K562 (cell line): ENCODE data around the gene JMJD1C. TPM values are rescaled to one million over a fixed set of nuclear protein-coding genes. Genes with fewer than 3 reads are reported as not detected.

Experiments used
- ATAC-seq: fragments of 200-7000 bp; cut with Tn5 transposase; 3 replicates; pipeline ENCODE4 v1.9.1; 2020; ENCODE audit warnings: moderate library complexity
- BruUV-seq: library from RNA; stranded (reverse); fragments of 400-500 nt; replicated peaks from 2 replicates; lab custom pipeline; 2021; lab: Mats Ljungman, UMichigan
- CTCF ChIA-PET: fragments of 300-600 bp; formaldehyde crosslinking; extraction: SDS; loops from one replicate; lab custom pipeline; 2021; ENCODE audit warnings: low intra/inter-chr PET ratio; lab: Yijun Ruan, JAX
- POLR2A ChIA-PET: fragments of 300-600, 350-650 bp; sonication (Branson Sonifier 250); formaldehyde crosslinking; extraction: SDS; loops from one replicate; lab custom pipeline; 2021; ENCODE audit warnings: antibody characterized with exemption, inconsistent platforms; lab: Yijun Ruan, JAX
- DNase-seq, 4 experiments: peaks; one replicate each; pipeline versions ENCODE4 v3.0.0 to v3.0.0-alpha.2; 2011 to 2018; ENCODE audit warnings: low spot score in 3 of 4, mixed read lengths in 3 of 4; ENCODE audit errors: extremely low read depth in 1 of 4
- FAIRE-seq: peaks from 2 replicates; lab custom pipeline; 2011; peaks lifted over from hg19 to GRCh38; lab: Jason Lieb, UNC
- H2AFZ ChIP-seq: 2 replicates; pipeline ENCODE4 v1.6.0; 2011; ENCODE audit warnings: low read depth, low read length, control low read depth, inconsistent platforms
- H3K27ac ChIP-seq: fragments of 200-600 bp; 3 replicates; pipeline ENCODE4 v1.8.0; 2011; ENCODE audit warnings: low read depth, mild to moderate bottlenecking, control low read depth, inconsistent platforms, low read length, moderate library complexity, mixed read lengths; ENCODE audit errors: extremely low read depth
- H3K27me3 ChIP-seq, 2 experiments: fragments of 300-600 bp in 1 of 2; 2 replicates in 1 of 2; 3 replicates in 1 of 2; pipeline versions ENCODE4 v1.6.0 to v1.8.0; 2011; ENCODE audit warnings: inconsistent platforms in 2 of 2, low read length in 2 of 2, mild to moderate bottlenecking in 1 of 2, mixed read lengths in 1 of 2, moderate library complexity in 1 of 2; ENCODE audit not compliant: control insufficient read depth in 2 of 2, insufficient read depth in 2 of 2
- H3K36me3 ChIP-seq: fragments of 300-600 bp; 3 replicates; pipeline ENCODE4 v1.8.0; 2011; ENCODE audit warnings: mild to moderate bottlenecking, low read length, inconsistent platforms; ENCODE audit not compliant: control insufficient read depth, insufficient read depth
- H3K4me1 ChIP-seq, 2 experiments: fragments of 200-600 bp in 1 of 2; replicated peaks in 1 of 2; 2 replicates in 1 of 2; 3 replicates in 1 of 2; pipeline versions ENCODE4 v1.5.1 to v1.8.0; 2011; ENCODE audit warnings: inconsistent platforms in 2 of 2, low read length in 2 of 2, mild to moderate bottlenecking in 1 of 2, mixed read lengths in 1 of 2, moderate library complexity in 1 of 2; ENCODE audit not compliant: control insufficient read depth in 2 of 2, insufficient read depth in 2 of 2
- H3K4me2 ChIP-seq: 2 replicates; pipeline ENCODE4 v1.6.1; 2011; ENCODE audit warnings: low read length, control low read depth, inconsistent platforms, mixed read lengths; ENCODE audit not compliant: insufficient read depth
- H3K4me3 ChIP-seq: fragments of 200-600 bp; sonication (generic), shearing (Covaris generic); 2 replicates; pipeline ENCODE4 v1.5.1; 2016; ENCODE audit warnings: control low read depth, inconsistent platforms
- H3K79me2 ChIP-seq: fragments of 200-600 bp; 3 replicates; pipeline ENCODE4 v1.8.0; 2011; ENCODE audit warnings: low read length, inconsistent platforms; ENCODE audit not compliant: control insufficient read depth, insufficient read depth
- H3K9ac ChIP-seq, 2 experiments: 2 replicates each; pipeline versions ENCODE4 v1.6.0 to v1.6.1; 2011; ENCODE audit warnings: low read depth in 2 of 2, low read length in 2 of 2, control low read depth in 1 of 2, inconsistent platforms in 1 of 2, mild to moderate bottlenecking in 1 of 2, mixed read lengths in 1 of 2; ENCODE audit not compliant: insufficient read depth in 1 of 2
- H3K9me1 ChIP-seq: one replicate; pipeline ENCODE4 v1.6.0; 2011; ENCODE audit warnings: inconsistent platforms, mild to moderate bottlenecking, low read length, moderate library complexity; ENCODE audit not compliant: control insufficient read depth, insufficient read depth
- H3K9me3 ChIP-seq: replicated peaks from 2 replicates; pipeline ENCODE4 v1.5.1; 2011; ENCODE audit warnings: low read depth, low read length, inconsistent platforms; ENCODE audit not compliant: control insufficient read depth, insufficient read depth
- H4K20me1 ChIP-seq: replicated peaks from 2 replicates; pipeline ENCODE4 v1.6.1; 2011; ENCODE audit warnings: low read length, inconsistent platforms, mixed read lengths; ENCODE audit not compliant: control insufficient read depth, insufficient read depth
- BCL6 ChIP-seq: fragments of 250-450 bp; sonication (Bioruptor Pico); IDR thresholded peaks from 2 replicates; pipeline ENCODE4 v1.4.0; 2020
- CTBP1 ChIP-seq: fragments of 450-650 bp; IDR thresholded peaks from 2 replicates; pipeline ENCODE4 v1.6.1; 2016; ENCODE audit warnings: borderline replicate concordance
- KLF13 ChIP-seq: fragments of 450-650 bp; IDR thresholded peaks from 2 replicates; pipeline ENCODE4 v1.6.1; 2016; ENCODE audit warnings: missing genetic modification characterization, low read depth, mild to moderate bottlenecking, missing compliant biosample characterization, moderate library complexity, borderline replicate concordance
- MEF2D ChIP-seq: conservative IDR thresholded peaks from 2 replicates; pipeline ENCODE4 v1.6.1; 2016; ENCODE audit warnings: low read depth, missing genetic modification characterization, missing compliant biosample characterization
- NEUROD1 ChIP-seq: fragments of 150-350 bp; IDR thresholded peaks from 2 replicates; pipeline ENCODE4 v1.6.1; 2014; ENCODE audit warnings: borderline replicate concordance, low read length, low read depth; ENCODE audit not compliant: partially characterized antibody
- OTX1 ChIP-seq: fragments of 450-650 bp; formaldehyde crosslinking; IDR thresholded peaks from 2 replicates; pipeline ENCODE4 v1.4.0; 2022; ENCODE audit warnings: mild to moderate bottlenecking
- PML ChIP-seq: IDR thresholded peaks from 2 replicates; pipeline ENCODE4 v1.6.1; 2012; ENCODE audit warnings: low read length, inconsistent platforms
- RHOXF2B ChIP-seq: fragments of 250-450 bp; sonication (Bioruptor Pico); conservative IDR thresholded peaks from 2 replicates; pipeline ENCODE4 v1.5.1; 2021
- SP1 ChIP-seq: sonication (generic); formaldehyde crosslinking; IDR thresholded peaks from 2 replicates; pipeline ENCODE4 v1.8.1; 2022; ENCODE audit warnings: mild to moderate bottlenecking, missing genetic modification reagents
- ZBTB43 ChIP-seq: sonication (generic); formaldehyde crosslinking; IDR thresholded peaks from 2 replicates; pipeline ENCODE4 v1.8.0; 2023; ENCODE audit warnings: mild to moderate bottlenecking, missing genetic modification reagents
- ZNF184 ChIP-seq: sonication (generic); formaldehyde crosslinking; IDR thresholded peaks from 2 replicates; pipeline ENCODE4 v1.5.0; 2020; ENCODE audit warnings: missing genetic modification reagents
- ZNF324 ChIP-seq: fragments of 250-450 bp; sonication (Bioruptor Pico); IDR thresholded peaks from 2 replicates; pipeline ENCODE4 v1.4.0; 2020; ENCODE audit warnings: mild to moderate bottlenecking
- ZNF830 ChIP-seq: fragments of 250-450 bp; sonication (Bioruptor Pico); IDR thresholded peaks from 2 replicates; pipeline ENCODE4 v1.5.0; 2021; ENCODE audit warnings: mild to moderate bottlenecking
- WGBS: fragments of 100-300 bp; shearing (Covaris generic); methylation state at CpG from one replicate; pipeline ENCODE4 v1.1.6; 2016; ENCODE audit warnings: low coverage, mixed read lengths; ENCODE audit not compliant: insufficient coverage; ENCODE audit errors: missing lambda C conversion rate; 5-methylcytosine and 5-hydroxymethylcytosine counted together
- in situ Hi-C: fragments of 300-500 bp; cut with MboI; formaldehyde crosslinking; loops from 4 replicates; pipeline ENCODE4 v1.15.0; 2018; ENCODE audit warnings: inconsistent platforms, mixed read lengths
- intact Hi-C: fragments of 100-400 bp; cut with micrococcal nuclease; formaldehyde crosslinking; loops from 2 replicates; pipeline ENCODE4 v1.14.2; 2022
- polyA plus RNA-seq, 8 experiments: library from polyadenylated mRNA; depleted of rRNA in 4 of 8; stranded (reverse) in 5 of 8; unstranded in 3 of 8; fragments of >200 nt; fragmentation: Nextera tagmentation in 2 of 8; fragmentation: Illumina TruSeq in 1 of 8; extraction: Ambion mirVana in 2 of 8; extraction: Trizol in 1 of 8; gene quantifications; 2 replicates each; pipeline versions ENCODE4 v1.2.1 to v1.2.3, GENCODE V29; 2011 to 2014; ENCODE audit warnings: inconsistent platforms in 1 of 8, missing spikeins in 1 of 8
- total RNA-seq, 7 experiments: library from RNA; depleted of rRNA in 6 of 7; stranded (reverse); fragments of >200 nt in 6 of 7; fragmentation: Illumina TruSeq in 2 of 7; extraction: Trizol in 2 of 7; gene quantifications; 2 replicates each; pipeline versions ENCODE4 v1.2.1 to v1.2.3, GENCODE V29; 2011 to 2021; ENCODE audit warnings: low replicate concordance in 1 of 7

Gene JMJD1C
- total and polyA plus RNA-seq, 9 of the 15 experiments (the other 6 are each of a cell fraction or from before 2014, with no cell fraction given), result 25.3 to 68.0 (median 47.2) TPM

DNA sequence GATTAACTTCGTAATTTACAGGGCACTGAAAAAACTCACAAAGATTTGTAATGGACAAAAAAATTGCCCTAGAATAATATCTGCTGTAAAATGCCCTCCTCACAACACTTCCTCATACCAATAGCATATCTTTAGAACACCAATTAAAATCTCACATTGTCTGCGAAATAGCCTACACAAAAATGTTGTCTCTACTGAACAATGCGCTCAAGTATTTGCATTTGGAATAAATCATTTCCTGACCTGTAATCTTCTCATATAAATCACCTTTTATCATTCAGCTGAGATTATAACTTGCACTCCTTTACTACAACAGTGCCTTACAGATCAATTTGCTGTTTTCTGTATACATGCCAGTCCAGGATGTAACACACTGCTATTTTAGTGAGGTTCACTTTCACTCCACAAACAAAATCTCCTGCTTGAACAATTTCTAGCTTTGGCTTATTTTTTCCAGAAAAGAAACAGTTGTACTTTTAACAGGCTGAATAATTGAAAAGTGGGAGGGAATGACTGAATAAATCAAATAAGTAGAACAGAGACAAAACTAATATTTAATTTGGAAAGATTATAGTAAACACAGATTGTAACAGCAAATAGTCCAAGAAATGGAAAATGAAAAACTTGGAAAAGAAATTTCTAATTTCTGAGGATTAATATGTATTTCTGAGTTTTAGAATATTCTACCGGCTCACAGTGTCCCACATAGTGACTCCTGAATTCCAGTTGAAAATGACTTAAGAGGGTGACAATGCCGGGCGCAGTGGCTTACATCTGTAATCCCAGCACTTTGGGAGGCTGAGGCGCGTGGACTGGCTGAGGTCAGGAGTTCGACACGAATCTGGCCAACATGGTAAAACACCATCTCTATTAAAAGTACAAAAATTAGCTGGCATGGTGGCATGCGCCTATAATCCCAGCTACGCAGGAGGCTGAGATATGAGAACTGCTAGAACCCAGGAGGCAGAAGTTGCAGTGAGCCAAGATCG, 30.6 kb downstream of the JMJD1C start:
- in situ Hi-C loops, result no loop called here
- POLR2A ChIA-PET, result interaction anchor here (0.6 kb wide), 2 partner anchors 94 to 230 kb away, joined by 3 read pairs; no protein-coding TSS in a partner anchor
- no peak for ATAC-seq
- TF ChIP-seq OTX1 (CRISPR knock-in tag), result no peak
- TF ChIP-seq BCL6 (CRISPR knock-in tag), result no peak
- no peak for TF ChIP-seq CTBP1
- no peak for TF ChIP-seq PML
- TF ChIP-seq ZNF184 (CRISPR knock-in tag), result no peak
- no peak for TF ChIP-seq ZNF830 (CRISPR knock-in tag)
- no peak for TF ChIP-seq RHOXF2B (CRISPR knock-in tag)
- no peak for TF ChIP-seq ZNF324 (CRISPR knock-in tag)
- TF ChIP-seq ZBTB43 (CRISPR knock-in tag), result no peak
- no peak for TF ChIP-seq MEF2D
- no peak for TF ChIP-seq KLF13 (tag)
- no peak for TF ChIP-seq SP1 (CRISPR knock-in tag)
- TF ChIP-seq NEUROD1, result no peak
- TF ChIP-seq, all 486 proteins: peak for 0
- DNase-seq (no peak), FAIRE-seq (no peak)
- no peak overlapping the region for H3K27ac ChIP-seq
- BruUV-seq, result no TSS peak
- H4K20me1 ChIP-seq, result peaks cover 6% of the 10 kb centered on the region
- 90% methylated on average over 13 of the region's 13 CpGs for WGBS
- peaks cover 9 to 19% of the 10 kb centered on the region in 2 experiments; a peak in 4 of 5 replicates for H3K4me1 ChIP-seq
- CTCF ChIA-PET, result no interaction called here
- intact Hi-C loops, result no loop called here
- H3K9me3 ChIP-seq, result no peaks in the 10 kb centered on the region
- H3K36me3 ChIP-seq, result no peaks in the 10 kb centered on the region; the same call in 2 of the 3 replicates
- H3K4me2 ChIP-seq, result no peak overlapping the region
- H3K9ac ChIP-seq, result no peak overlapping the region
- peaks cover 73% of the 10 kb centered on the region for H3K79me2 ChIP-seq
- no peak overlapping the region for H3K4me3 ChIP-seq
- H3K27me3 ChIP-seq, result no peaks in the 10 kb centered on the region
- H2AFZ ChIP-seq, result no peak overlapping the region
- H3K9me1 ChIP-seq, result no peaks in the 10 kb centered on the region
